Measurements from ENCODE around the gene UBE2B.

The UBE2B gene

DNA sequence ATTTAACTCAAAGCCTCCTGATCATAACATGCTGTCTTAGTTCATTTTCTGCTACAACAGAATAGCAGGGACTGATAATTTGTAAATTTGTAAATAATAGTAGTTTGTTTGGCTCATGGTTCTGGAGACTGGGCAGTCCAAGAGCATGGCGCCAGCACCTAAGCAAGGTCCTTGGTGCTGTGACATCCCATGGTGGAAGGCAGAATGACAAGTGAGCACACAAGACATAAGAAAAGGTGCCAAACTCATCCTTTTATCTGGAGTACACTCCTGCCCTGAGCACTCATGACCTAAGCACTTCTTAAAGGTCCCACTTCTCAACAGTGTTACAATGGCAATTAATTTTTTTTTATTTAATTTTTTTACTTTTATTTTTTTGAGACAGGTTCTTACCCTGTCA, 16.1 kb downstream of the UBE2B start:
- H3K36me3 ChIP-seq (ENCODE audit: insufficient read depth, low read length) = peaks cover 79% of the 10 kb centered on the region

DNA sequence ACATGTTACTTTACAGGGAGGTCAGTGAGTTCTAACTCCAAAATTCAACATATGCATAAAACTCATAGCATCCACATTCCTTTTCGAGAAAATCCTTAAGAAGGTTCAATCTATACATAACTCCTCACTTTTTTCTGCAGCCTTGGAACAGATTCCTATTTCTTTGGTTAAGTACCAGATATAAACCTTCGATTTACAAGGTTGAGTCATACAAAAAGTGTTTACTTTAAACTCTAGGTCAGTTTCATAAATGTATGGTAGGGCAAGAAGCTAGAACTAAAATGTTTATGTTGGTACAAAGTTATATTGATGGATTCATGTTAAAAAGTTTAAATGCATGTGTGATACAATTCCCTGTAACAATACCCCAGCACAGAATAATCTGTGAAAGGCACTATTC, 20.9 kb downstream of the UBE2B start:
- Histone ChIP-seq H3F3A (ENCODE audit: insufficient read depth, low read length) (no peaks in the 10 kb centered on the region), H3K27me3 (ENCODE audit: insufficient read depth, low read length) (no peaks in the 10 kb centered on the region), H4K20me1 (ENCODE audit: insufficient read depth, low read length) (no peaks in the 10 kb centered on the region), H3K79me2 (ENCODE audit: insufficient read depth, low read length) (no peaks in the 10 kb centered on the region), H3K9me2 (ENCODE audit: low read depth, low read length) (no peaks in the 10 kb centered on the region), H3K27ac (ENCODE audit: low read depth, low read length, poor library complexity, severe bottlenecking) (no peak overlapping the region), H3K9me3 (ENCODE audit: low read length) (no peaks in the 10 kb centered on the region), H3K4me3 (ENCODE audit: low read depth, low read length, poor library complexity, severe bottlenecking) (no peak overlapping the region), H3K36me3 (ENCODE audit: insufficient read depth, low read length) (peaks cover 88% of the 10 kb centered on the region), H2AFZ (ENCODE audit: low read length) (no peak overlapping the region), H3K9ac (ENCODE audit: low read length) (no peak overlapping the region), H3K4me1 (ENCODE audit: insufficient read depth, low read length, severe bottlenecking) (no peaks in the 10 kb centered on the region), H3K4me2 (ENCODE audit: low read length) (no peak overlapping the region)
- TF ChIP-seq, protein P1, sequence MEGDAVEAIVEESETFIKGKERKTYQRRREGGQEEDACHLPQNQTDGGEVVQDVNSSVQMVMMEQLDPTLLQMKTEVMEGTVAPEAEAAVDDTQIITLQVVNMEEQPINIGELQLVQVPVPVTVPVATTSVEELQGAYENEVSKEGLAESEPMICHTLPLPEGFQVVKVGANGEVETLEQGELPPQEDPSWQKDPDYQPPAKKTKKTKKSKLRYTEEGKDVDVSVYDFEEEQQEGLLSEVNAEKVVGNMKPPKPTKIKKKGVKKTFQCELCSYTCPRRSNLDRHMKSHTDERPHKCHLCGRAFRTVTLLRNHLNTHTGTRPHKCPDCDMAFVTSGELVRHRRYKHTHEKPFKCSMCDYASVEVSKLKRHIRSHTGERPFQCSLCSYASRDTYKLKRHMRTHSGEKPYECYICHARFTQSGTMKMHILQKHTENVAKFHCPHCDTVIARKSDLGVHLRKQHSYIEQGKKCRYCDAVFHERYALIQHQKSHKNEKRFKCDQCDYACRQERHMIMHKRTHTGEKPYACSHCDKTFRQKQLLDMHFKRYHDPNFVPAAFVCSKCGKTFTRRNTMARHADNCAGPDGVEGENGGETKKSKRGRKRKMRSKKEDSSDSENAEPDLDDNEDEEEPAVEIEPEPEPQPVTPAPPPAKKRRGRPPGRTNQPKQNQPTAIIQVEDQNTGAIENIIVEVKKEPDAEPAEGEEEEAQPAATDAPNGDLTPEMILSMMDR (IDR thresholded peaks at IDR 0.05; ENCODE audit: low read length) = no peak
- no peak for TF ChIP-seq EZH2 (IDR thresholded peaks at IDR 0.05; ENCODE audit: borderline replicate concordance, low read length)

More for the DNA sequence above, 16.1 kb downstream of the UBE2B start:
- TF ChIP-seq, protein P1 (IDR thresholded peaks at IDR 0.05; ENCODE audit: low read length) = no peak
- TF ChIP-seq EZH2 (IDR thresholded peaks at IDR 0.05; ENCODE audit: borderline replicate concordance, low read length) = no peak
- no peaks in the 10 kb centered on the region for H4K20me1 ChIP-seq (ENCODE audit: insufficient read depth, low read length)
- no peak overlapping the region for H3K4me3 ChIP-seq (ENCODE audit: low read depth, low read length, poor library complexity, severe bottlenecking)
- no peak overlapping the region for H3K4me2 ChIP-seq (ENCODE audit: low read length)
- H2AFZ ChIP-seq (ENCODE audit: low read length) = no peak overlapping the region
- no peaks in the 10 kb centered on the region for H3K4me1 ChIP-seq (ENCODE audit: insufficient read depth, low read length, severe bottlenecking)
- H3K27me3 ChIP-seq (ENCODE audit: insufficient read depth, low read length) = no peaks in the 10 kb centered on the region
- H3F3A ChIP-seq (ENCODE audit: insufficient read depth, low read length) = no peaks in the 10 kb centered on the region
- H3K9ac ChIP-seq (ENCODE audit: low read length) = no peak overlapping the region
- H3K27ac ChIP-seq (ENCODE audit: low read depth, low read length, poor library complexity, severe bottlenecking) = no peak overlapping the region
- no peaks in the 10 kb centered on the region for H3K79me2 ChIP-seq (ENCODE audit: insufficient read depth, low read length)
- H3K9me3 ChIP-seq (ENCODE audit: low read length) = no peaks in the 10 kb centered on the region
- H3K9me2 ChIP-seq (ENCODE audit: low read depth, low read length) = no peaks in the 10 kb centered on the region

DNA sequence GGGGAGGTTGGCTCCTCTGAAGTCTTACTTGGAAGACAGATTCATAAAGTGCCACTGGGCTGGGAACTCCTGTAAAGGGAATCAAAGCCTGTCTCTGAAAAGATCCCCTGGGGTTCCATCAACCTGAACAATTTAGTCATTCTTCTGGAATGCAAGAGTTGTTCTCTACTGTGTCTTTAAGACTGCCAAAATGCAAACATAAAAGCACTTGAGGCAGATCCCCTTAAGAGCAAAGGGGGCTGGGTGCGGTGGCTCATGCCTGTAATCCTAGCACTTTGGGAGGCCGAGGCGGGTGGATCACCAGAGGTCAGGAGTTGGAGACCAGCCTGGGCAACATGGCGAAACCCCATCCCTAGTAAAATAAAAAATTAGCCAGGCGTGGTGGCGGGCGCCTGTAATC, 23.6 kb downstream of the UBE2B start:
- Histone ChIP-seq H3K4me3 (ENCODE audit: low read depth, low read length, poor library complexity, severe bottlenecking) (no peak overlapping the region), H3K79me2 (ENCODE audit: insufficient read depth, low read length) (no peaks in the 10 kb centered on the region), H4K20me1 (ENCODE audit: insufficient read depth, low read length) (no peaks in the 10 kb centered on the region), H3K9me3 (ENCODE audit: low read length) (no peaks in the 10 kb centered on the region), H3K4me1 (ENCODE audit: insufficient read depth, low read length, severe bottlenecking) (no peaks in the 10 kb centered on the region), H3K4me2 (ENCODE audit: low read length) (no peak overlapping the region), H3K9me2 (ENCODE audit: low read depth, low read length) (no peaks in the 10 kb centered on the region), H3K36me3 (ENCODE audit: insufficient read depth, low read length) (peaks cover 88% of the 10 kb centered on the region), H3F3A (ENCODE audit: insufficient read depth, low read length) (no peaks in the 10 kb centered on the region), H3K27ac (ENCODE audit: low read depth, low read length, poor library complexity, severe bottlenecking) (no peak overlapping the region), H3K9ac (ENCODE audit: low read length) (no peak overlapping the region), H2AFZ (ENCODE audit: low read length) (no peak overlapping the region), H3K27me3 (ENCODE audit: insufficient read depth, low read length) (no peaks in the 10 kb centered on the region)
- TF ChIP-seq, protein P1 (IDR thresholded peaks at IDR 0.05; ENCODE audit: low read length) = no peak
- TF ChIP-seq EZH2 (IDR thresholded peaks at IDR 0.05; ENCODE audit: borderline replicate concordance, low read length) = no peak
